WTC11 (cell line): ENCODE results near the gene RARB.

Experiments
- FOXJ3 ChIP-seq: sonication (generic); formaldehyde crosslinking; IDR thresholded peaks from 2 replicates; pipeline ENCODE4 v1.9.0; 2021; ENCODE audit warnings: missing genetic modification reagents, mild to moderate bottlenecking, borderline replicate concordance
- MAX ChIP-seq: sonication (generic); formaldehyde crosslinking; IDR thresholded peaks from 2 replicates; pipeline ENCODE4 v1.8.0; 2022; ENCODE audit warnings: mild to moderate bottlenecking, missing genetic modification reagents
- TEAD4 ChIP-seq: sonication (generic); formaldehyde crosslinking; IDR thresholded peaks from 2 replicates; pipeline ENCODE4 v1.8.0; 2022; ENCODE audit warnings: mild to moderate bottlenecking, missing genetic modification reagents
- ZNF121 ChIP-seq: sonication (generic); formaldehyde crosslinking; IDR thresholded peaks from 2 replicates; pipeline ENCODE4 v1.8.0; 2023; ENCODE audit warnings: missing genetic modification reagents
- TF ChIP-seq, protein P1 (sequence below): fragments of 250-450 bp; sonication (Bioruptor Pico); IDR thresholded peaks from 2 replicates; pipeline ENCODE4 v1.8.0; 2021; ENCODE audit warnings: mild to moderate bottlenecking
- TF ChIP-seq, protein P2 (sequence below): fragments of 200-600 bp; IDR thresholded peaks from 2 replicates; pipeline ENCODE4 v1.8.0; 2022; ENCODE audit warnings: antibody characterized with exemption
- TF ChIP-seq, protein P3 (sequence below): sonication (generic); formaldehyde crosslinking; IDR thresholded peaks from 2 replicates; pipeline ENCODE4 v1.8.0; 2022; ENCODE audit warnings: mild to moderate bottlenecking, missing genetic modification reagents

DNA sequence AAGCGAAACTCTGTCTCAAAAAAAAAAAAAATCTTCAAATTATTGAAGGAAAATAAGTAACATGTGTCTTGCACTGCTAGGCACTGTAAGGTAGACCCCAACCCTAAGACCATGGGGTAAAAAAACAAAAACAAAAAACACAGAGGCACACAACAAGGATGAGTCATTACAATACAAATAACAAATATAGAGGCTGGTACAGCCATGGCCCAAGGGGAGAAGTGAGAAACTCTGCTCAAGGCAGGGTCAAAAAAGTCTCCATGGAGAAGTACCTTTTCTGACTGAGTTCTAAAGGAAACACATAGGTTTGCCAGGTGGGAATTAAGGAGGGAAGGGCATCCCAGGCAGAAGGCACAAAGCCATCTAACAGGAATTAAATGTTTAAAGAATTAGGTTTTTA, 182.1 kb downstream of the RARB start:
- TF ChIP-seq ZNF121 (CRISPR knock-in tag): no peak
- TF ChIP-seq, protein P1, sequence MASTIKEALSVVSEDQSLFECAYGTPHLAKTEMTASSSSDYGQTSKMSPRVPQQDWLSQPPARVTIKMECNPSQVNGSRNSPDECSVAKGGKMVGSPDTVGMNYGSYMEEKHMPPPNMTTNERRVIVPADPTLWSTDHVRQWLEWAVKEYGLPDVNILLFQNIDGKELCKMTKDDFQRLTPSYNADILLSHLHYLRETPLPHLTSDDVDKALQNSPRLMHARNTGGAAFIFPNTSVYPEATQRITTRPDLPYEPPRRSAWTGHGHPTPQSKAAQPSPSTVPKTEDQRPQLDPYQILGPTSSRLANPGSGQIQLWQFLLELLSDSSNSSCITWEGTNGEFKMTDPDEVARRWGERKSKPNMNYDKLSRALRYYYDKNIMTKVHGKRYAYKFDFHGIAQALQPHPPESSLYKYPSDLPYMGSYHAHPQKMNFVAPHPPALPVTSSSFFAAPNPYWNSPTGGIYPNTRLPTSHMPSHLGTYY (CRISPR knock-in tag): no peak
- TF ChIP-seq, protein P2, sequence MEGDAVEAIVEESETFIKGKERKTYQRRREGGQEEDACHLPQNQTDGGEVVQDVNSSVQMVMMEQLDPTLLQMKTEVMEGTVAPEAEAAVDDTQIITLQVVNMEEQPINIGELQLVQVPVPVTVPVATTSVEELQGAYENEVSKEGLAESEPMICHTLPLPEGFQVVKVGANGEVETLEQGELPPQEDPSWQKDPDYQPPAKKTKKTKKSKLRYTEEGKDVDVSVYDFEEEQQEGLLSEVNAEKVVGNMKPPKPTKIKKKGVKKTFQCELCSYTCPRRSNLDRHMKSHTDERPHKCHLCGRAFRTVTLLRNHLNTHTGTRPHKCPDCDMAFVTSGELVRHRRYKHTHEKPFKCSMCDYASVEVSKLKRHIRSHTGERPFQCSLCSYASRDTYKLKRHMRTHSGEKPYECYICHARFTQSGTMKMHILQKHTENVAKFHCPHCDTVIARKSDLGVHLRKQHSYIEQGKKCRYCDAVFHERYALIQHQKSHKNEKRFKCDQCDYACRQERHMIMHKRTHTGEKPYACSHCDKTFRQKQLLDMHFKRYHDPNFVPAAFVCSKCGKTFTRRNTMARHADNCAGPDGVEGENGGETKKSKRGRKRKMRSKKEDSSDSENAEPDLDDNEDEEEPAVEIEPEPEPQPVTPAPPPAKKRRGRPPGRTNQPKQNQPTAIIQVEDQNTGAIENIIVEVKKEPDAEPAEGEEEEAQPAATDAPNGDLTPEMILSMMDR: no peak
- TF ChIP-seq MAX (CRISPR knock-in tag): no peak
- TF ChIP-seq, protein P3, sequence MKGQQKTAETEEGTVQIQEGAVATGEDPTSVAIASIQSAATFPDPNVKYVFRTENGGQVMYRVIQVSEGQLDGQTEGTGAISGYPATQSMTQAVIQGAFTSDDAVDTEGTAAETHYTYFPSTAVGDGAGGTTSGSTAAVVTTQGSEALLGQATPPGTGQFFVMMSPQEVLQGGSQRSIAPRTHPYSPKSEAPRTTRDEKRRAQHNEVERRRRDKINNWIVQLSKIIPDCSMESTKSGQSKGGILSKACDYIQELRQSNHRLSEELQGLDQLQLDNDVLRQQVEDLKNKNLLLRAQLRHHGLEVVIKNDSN: no peak
- no peak for TF ChIP-seq FOXJ3 (CRISPR knock-in tag)
- TF ChIP-seq TEAD4 (CRISPR knock-in tag): no peak
